Heart left ventricle (tissue), 13 donors: ENCODE data around the gene LATS1.
"Not testable (repeated sequence)": the region's sequence is repeated elsewhere in the genome, so short reads cannot be mapped to it uniquely, and the experiment has no call there.

Experiments used
- POLR2A ChIP-seq, 2 donors: fragments of 450-650 bp; IDR thresholded peaks; one replicate each; pipeline ENCODE4 v1.6.1; 2017; ENCODE audit warnings: antibody characterized with exemption in 2 of 2, mild to moderate bottlenecking in 2 of 2, moderate library complexity in 2 of 2
- TF ChIP-seq, protein P1 (sequence below), 12 donors: fragments of 200-600 bp; sonication (generic) in 4 of 12; IDR thresholded peaks; one replicate each; pipeline versions ENCODE4 v1.5.0 to v1.8.0; 2018 to 2022; ENCODE audit warnings: antibody characterized with exemption in 12 of 12, mild to moderate bottlenecking in 5 of 12
- donor health status: ischemic (EF 13 %, LVEDD 7.1; RV severe dilation, severe dysfunction).
- donor health status: DM: no; HTN: yes; CAD: no.
- donor health status: DM: no; HTN: no; CAD: no.
- donor health status: ischemic (EF 25% LVEDD 6.9; RV normal size, moderate dysfunction).
- donor health status: ischemic (EF 25% LVEDD 5.7; RV mildly dilated, moderate dysfunction).
- donor health status: ischemic (EF 35%, LVEDD 5.7; RV mildly dilated, moderate dysfunction).
- donor health status: nonischemic (EF 11% LVEDD 7.7; RV severe dilation, severe dysfunction).
- donor health status: DM: yes; HTN: yes; CAD: no.
- donor health status: PGD.
- donor health status: ischemic (EF 29% LVEDD 5.4; RV normal size, mild dysfunction).
- donor health status: nonischemic (EF 23%, LVEDD 6.1; RV moderate dilation, normal function).

DNA sequence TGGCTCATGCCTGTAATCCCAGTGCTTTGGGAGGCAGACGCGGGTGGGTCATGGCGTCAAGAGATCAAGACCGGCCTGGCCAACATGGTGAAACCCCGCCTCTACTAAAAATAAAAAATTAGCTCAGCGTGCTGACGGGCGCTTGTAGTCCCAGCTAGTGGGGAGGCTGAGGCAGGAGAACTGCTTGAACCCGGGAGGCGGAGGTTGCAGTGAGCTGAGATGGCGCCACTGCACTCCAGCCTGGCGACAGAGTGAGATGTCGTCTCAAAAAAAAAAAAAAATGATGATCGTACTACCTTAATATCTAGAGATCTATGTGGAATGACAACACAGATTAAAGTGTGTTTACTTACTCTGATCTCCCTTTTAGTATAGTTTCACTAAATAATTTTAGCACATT is 36.1 kb downstream of the LATS1 start:
- TF ChIP-seq, protein P1, sequence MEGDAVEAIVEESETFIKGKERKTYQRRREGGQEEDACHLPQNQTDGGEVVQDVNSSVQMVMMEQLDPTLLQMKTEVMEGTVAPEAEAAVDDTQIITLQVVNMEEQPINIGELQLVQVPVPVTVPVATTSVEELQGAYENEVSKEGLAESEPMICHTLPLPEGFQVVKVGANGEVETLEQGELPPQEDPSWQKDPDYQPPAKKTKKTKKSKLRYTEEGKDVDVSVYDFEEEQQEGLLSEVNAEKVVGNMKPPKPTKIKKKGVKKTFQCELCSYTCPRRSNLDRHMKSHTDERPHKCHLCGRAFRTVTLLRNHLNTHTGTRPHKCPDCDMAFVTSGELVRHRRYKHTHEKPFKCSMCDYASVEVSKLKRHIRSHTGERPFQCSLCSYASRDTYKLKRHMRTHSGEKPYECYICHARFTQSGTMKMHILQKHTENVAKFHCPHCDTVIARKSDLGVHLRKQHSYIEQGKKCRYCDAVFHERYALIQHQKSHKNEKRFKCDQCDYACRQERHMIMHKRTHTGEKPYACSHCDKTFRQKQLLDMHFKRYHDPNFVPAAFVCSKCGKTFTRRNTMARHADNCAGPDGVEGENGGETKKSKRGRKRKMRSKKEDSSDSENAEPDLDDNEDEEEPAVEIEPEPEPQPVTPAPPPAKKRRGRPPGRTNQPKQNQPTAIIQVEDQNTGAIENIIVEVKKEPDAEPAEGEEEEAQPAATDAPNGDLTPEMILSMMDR (IDR thresholded peaks at IDR 0.05): not testable (repeated sequence)
- not testable (repeated sequence) for TF ChIP-seq POLR2A (IDR thresholded peaks at IDR 0.05)
